ENCODE data around the gene EBI3. TPM values are rescaled to one million over a fixed set of nuclear protein-coding genes. Genes with fewer than 3 reads are reported as not detected.
A peak's percentile ranks its signal among the peaks of the same experiment; 100 is the strongest.

EBI3 gene
- total and polyA plus RNA-seq, 2 of the 13 experiments (the other 11 are each of a cell fraction or from before 2014, with no cell fraction given), result 3.4 TPM; not detected in 1

- TF ChIP-seq TCF12 (IDR thresholded peaks at IDR 0.05) (no peak), TCF12 (CRISPR knock-in tag; IDR thresholded peaks at IDR 0.05) (no peak), ZNF883 (CRISPR knock-in tag; IDR thresholded peaks at IDR 0.05; ENCODE audit: not compliant biosample characterization) (peak; percentile 64), CBX5 (CRISPR knock-in tag; IDR thresholded peaks at IDR 0.05; ENCODE audit: borderline replicate concordance) (peak; percentile 83), TSC22D2 (CRISPR knock-in tag; IDR thresholded peaks at IDR 0.05; ENCODE audit: borderline replicate concordance) (peak; percentile 47; the same call in 1 of the 2 replicates), SIN3B (IDR thresholded peaks at IDR 0.05; ENCODE audit: low read length) (no peak), ZNF674 (CRISPR knock-in tag; IDR thresholded peaks at IDR 0.05; ENCODE audit: low read depth) (no peak), PCBP1 (IDR thresholded peaks at IDR 0.05; ENCODE audit: borderline replicate concordance, low read depth, low read length) (peak; percentile 60; the same call in 1 of the 2 replicates), MIXL1 (CRISPR knock-in tag; IDR thresholded peaks at IDR 0.05) (peak; percentile 72; the same call in 1 of the 2 replicates), ZNF550 (CRISPR knock-in tag; IDR thresholded peaks at IDR 0.05; ENCODE audit: borderline replicate concordance) (0 out of 2 replicates have a peak, but pooled peaks have one; percentile 44), ZNF17 (CRISPR knock-in tag; IDR thresholded peaks at IDR 0.05) (no peak), ZNF280D (CRISPR knock-in tag; IDR thresholded peaks at IDR 0.05) (0 out of 2 replicates have a peak, but pooled peaks have one; percentile 51), ATF7-NPFF (CRISPR knock-in tag; IDR thresholded peaks at IDR 0.05; ENCODE audit: low read depth) (peak; percentile 40; the same call in 1 of the 2 replicates), ZNF441 (CRISPR knock-in tag; IDR thresholded peaks at IDR 0.05; ENCODE audit: borderline replicate concordance) (no peak; the same call in 1 of the 2 replicates), RBM39 (IDR thresholded peaks at IDR 0.05; ENCODE audit: low read depth, low read length, poor library complexity, severe bottlenecking) (peak; percentile 79), GABPB1 (CRISPR knock-in tag; IDR thresholded peaks at IDR 0.05) (peak; percentile 100), MXI1 (IDR thresholded peaks at IDR 0.05; ENCODE audit: borderline replicate concordance, low read depth, low read length) (peak; percentile 96; the same call in 2 of the 3 replicates), ZFP1 (CRISPR knock-in tag; IDR thresholded peaks at IDR 0.05) (0 out of 2 replicates have a peak, but pooled peaks have one; percentile 40), SMAD9 (CRISPR knock-in tag; IDR thresholded peaks at IDR 0.05) (no peak), ZXDC (CRISPR knock-in tag; IDR thresholded peaks at IDR 0.05) (0 out of 2 replicates have a peak, but pooled peaks have one; percentile 31)
- TF ChIP-seq, protein P1, sequence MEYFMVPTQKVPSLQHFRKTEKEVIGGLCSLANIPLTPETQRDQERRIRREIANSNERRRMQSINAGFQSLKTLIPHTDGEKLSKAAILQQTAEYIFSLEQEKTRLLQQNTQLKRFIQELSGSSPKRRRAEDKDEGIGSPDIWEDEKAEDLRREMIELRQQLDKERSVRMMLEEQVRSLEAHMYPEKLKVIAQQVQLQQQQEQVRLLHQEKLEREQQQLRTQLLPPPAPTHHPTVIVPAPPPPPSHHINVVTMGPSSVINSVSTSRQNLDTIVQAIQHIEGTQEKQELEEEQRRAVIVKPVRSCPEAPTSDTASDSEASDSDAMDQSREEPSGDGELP (IDR thresholded peaks at IDR 0.05; ENCODE audit: borderline replicate concordance, low read depth), result no peak
- TF ChIP-seq, protein P2, sequence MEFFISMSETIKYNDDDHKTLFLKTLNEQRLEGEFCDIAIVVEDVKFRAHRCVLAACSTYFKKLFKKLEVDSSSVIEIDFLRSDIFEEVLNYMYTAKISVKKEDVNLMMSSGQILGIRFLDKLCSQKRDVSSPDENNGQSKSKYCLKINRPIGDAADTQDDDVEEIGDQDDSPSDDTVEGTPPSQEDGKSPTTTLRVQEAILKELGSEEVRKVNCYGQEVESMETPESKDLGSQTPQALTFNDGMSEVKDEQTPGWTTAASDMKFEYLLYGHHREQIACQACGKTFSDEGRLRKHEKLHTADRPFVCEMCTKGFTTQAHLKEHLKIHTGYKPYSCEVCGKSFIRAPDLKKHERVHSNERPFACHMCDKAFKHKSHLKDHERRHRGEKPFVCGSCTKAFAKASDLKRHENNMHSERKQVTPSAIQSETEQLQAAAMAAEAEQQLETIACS (CRISPR knock-in tag; IDR thresholded peaks at IDR 0.05), result no peak
Measured at GRCh38 chr19:4182084-4182810, 47.1 kb upstream of the EBI3 start, which contains the start of the genes ANKRD24 and SIRT6 (continued).
